GM23248 (cell line): ENCODE results near the gene CRYM.

Experiments used
- EZH2 ChIP-seq: fragments of 200-600 bp; sonication (generic); IDR thresholded peaks from 2 replicates; pipeline ENCODE4 v1.6.1; 2018; ENCODE audit warnings: antibody characterized with exemption, mild to moderate bottlenecking; ENCODE audit not compliant: insufficient read depth, poor library complexity, severe bottlenecking
- EZH2phosphoT487 ChIP-seq: fragments of 200-600 bp; sonication (generic); IDR thresholded peaks from 2 replicates; pipeline ENCODE4 v1.6.1; 2018; ENCODE audit warnings: antibody characterized with exemption, moderate library complexity, mild to moderate bottlenecking, low read depth; ENCODE audit not compliant: insufficient read depth

DNA sequence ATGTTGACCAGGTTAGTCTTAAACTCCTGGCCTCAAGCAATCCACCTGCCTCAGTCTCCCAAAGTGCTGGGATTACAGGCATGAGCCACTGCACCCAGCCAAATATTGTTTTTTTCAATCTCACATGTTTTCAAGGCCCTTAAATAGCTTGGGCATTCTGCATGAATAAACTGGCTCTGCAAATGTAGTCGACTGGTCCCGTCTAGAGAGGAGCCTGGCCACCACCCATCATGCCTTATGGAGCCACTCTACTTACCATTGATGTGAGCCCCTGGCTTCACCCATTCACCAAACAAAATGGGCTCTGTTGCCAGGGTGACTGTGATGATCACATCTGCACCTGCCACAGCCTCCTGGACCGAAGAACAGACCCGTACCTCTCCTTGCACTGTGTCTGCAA is 10.8 kb downstream of the CRYM start:
- TF ChIP-seq EZH2 (no peak), EZH2phosphoT487 (no peak)
